ENCODE measurements around the gene ACAA1. TPM values are rescaled to one million over a fixed set of nuclear protein-coding genes. Genes with fewer than 3 reads are reported as not detected.

The ACAA1 gene
- total and polyA plus RNA-seq, 9 of the 15 experiments (the other 6 are each of a cell fraction or from before 2014, with no cell fraction given), result 4.0 to 88.9 (median 57.2) TPM

DNA sequence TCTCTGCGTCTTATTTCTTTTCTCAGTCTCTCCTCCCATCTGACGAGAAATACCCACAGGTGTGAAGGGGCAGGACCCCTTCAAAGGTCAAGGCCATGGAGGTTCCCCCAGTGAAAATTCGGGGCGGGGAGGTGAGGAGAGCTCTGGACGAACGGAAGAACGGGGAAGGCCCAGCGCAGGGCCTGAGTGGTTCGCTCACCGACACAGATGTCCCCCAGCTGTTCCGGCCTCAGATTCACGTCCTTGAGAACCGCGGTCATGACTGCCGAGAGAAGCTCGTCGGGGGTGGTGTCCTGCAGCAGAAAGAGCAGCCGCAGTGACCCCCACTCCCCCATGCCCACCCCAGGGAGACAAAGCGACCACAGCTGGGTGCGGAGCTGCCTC, 542 bp downstream of the ACAA1 start (continued):
- peak; percentile 64 for TF ChIP-seq RBBP5 (IDR thresholded peaks at IDR 0.05; ENCODE audit: borderline replicate concordance, insufficient read depth, low read length, poor library complexity, severe bottlenecking)
- TF ChIP-seq, protein P1, sequence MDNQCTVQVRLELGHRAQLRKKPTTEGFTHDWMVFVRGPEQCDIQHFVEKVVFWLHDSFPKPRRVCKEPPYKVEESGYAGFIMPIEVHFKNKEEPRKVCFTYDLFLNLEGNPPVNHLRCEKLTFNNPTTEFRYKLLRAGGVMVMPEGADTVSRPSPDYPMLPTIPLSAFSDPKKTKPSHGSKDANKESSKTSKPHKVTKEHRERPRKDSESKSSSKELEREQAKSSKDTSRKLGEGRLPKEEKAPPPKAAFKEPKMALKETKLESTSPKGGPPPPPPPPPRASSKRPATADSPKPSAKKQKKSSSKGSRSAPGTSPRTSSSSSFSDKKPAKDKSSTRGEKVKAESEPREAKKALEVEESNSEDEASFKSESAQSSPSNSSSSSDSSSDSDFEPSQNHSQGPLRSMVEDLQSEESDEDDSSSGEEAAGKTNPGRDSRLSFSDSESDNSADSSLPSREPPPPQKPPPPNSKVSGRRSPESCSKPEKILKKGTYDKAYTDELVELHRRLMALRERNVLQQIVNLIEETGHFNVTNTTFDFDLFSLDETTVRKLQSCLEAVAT (IDR thresholded peaks at IDR 0.05), result no peak
- TF ChIP-seq, protein P2, sequence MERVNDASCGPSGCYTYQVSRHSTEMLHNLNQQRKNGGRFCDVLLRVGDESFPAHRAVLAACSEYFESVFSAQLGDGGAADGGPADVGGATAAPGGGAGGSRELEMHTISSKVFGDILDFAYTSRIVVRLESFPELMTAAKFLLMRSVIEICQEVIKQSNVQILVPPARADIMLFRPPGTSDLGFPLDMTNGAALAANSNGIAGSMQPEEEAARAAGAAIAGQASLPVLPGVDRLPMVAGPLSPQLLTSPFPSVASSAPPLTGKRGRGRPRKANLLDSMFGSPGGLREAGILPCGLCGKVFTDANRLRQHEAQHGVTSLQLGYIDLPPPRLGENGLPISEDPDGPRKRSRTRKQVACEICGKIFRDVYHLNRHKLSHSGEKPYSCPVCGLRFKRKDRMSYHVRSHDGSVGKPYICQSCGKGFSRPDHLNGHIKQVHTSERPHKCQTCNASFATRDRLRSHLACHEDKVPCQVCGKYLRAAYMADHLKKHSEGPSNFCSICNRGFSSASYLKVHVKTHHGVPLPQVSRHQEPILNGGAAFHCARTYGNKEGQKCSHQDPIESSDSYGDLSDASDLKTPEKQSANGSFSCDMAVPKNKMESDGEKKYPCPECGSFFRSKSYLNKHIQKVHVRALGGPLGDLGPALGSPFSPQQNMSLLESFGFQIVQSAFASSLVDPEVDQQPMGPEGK (CRISPR knock-in tag; IDR thresholded peaks at IDR 0.05; ENCODE audit: borderline replicate concordance), result no peak
- TF ChIP-seq, protein P3, sequence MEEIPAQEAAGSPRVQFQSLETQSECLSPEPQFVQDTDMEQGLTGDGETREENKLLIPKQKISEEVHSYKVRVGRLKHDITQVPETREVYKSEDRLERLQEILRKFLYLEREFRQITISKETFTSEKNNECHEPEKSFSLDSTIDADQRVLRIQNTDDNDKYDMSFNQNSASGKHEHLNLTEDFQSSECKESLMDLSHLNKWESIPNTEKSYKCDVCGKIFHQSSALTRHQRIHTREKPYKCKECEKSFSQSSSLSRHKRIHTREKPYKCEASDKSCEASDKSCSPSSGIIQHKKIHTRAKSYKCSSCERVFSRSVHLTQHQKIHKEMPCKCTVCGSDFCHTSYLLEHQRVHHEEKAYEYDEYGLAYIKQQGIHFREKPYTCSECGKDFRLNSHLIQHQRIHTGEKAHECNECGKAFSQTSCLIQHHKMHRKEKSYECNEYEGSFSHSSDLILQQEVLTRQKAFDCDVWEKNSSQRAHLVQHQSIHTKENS (CRISPR knock-in tag; IDR thresholded peaks at IDR 0.05), result no peak
- TF ChIP-seq, protein P4, sequence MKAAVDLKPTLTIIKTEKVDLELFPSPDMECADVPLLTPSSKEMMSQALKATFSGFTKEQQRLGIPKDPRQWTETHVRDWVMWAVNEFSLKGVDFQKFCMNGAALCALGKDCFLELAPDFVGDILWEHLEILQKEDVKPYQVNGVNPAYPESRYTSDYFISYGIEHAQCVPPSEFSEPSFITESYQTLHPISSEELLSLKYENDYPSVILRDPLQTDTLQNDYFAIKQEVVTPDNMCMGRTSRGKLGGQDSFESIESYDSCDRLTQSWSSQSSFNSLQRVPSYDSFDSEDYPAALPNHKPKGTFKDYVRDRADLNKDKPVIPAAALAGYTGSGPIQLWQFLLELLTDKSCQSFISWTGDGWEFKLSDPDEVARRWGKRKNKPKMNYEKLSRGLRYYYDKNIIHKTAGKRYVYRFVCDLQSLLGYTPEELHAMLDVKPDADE (conservative IDR thresholded peaks at IDR 0.05; ENCODE audit: control insufficient read depth, low read depth, low read length), result no peak
- 0 out of 2 replicates have a peak, but pooled peaks have one; percentile 13 for TF ChIP-seq SMARCE1 (IDR thresholded peaks at IDR 0.05)
- no peak for TF ChIP-seq MYNN (IDR thresholded peaks at IDR 0.05)
- TF ChIP-seq MYNN (CRISPR knock-in tag; IDR thresholded peaks at IDR 0.05), result no peak
- no peak for TF ChIP-seq CXXC5 (CRISPR knock-in tag; IDR thresholded peaks at IDR 0.05)
- TF ChIP-seq, protein P5, sequence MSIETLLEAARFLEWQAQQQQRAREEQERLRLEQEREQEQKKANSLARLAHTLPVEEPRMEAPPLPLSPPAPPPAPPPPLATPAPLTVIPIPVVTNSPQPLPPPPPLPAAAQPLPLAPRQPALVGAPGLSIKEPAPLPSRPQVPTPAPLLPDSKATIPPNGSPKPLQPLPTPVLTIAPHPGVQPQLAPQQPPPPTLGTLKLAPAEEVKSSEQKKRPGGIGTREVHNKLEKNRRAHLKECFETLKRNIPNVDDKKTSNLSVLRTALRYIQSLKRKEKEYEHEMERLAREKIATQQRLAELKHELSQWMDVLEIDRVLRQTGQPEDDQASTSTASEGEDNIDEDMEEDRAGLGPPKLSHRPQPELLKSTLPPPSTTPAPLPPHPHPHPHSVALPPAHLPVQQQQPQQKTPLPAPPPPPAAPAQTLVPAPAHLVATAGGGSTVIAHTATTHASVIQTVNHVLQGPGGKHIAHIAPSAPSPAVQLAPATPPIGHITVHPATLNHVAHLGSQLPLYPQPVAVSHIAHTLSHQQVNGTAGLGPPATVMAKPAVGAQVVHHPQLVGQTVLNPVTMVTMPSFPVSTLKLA (conservative IDR thresholded peaks at IDR 0.05), result 0 out of 4 replicates have a peak, but pooled peaks of 1 of the 2 experiments have one; percentile 2
- TF ChIP-seq SIX5 (IDR thresholded peaks at IDR 0.05; ENCODE audit: borderline replicate concordance in 1 of 2, insufficient read depth in 1 of 2, low read depth in 1 of 2, low read length in 2 of 2), result no peak
- no peak for TF ChIP-seq ZNF778 (CRISPR knock-in tag; IDR thresholded peaks at IDR 0.05)
- TF ChIP-seq MYBL2 (IDR thresholded peaks at IDR 0.05; ENCODE audit: low read depth), result no peak
- TF ChIP-seq MYBL2 (CRISPR knock-in tag; IDR thresholded peaks at IDR 0.05; ENCODE audit: borderline replicate concordance), result no peak
- TF ChIP-seq, protein P6, sequence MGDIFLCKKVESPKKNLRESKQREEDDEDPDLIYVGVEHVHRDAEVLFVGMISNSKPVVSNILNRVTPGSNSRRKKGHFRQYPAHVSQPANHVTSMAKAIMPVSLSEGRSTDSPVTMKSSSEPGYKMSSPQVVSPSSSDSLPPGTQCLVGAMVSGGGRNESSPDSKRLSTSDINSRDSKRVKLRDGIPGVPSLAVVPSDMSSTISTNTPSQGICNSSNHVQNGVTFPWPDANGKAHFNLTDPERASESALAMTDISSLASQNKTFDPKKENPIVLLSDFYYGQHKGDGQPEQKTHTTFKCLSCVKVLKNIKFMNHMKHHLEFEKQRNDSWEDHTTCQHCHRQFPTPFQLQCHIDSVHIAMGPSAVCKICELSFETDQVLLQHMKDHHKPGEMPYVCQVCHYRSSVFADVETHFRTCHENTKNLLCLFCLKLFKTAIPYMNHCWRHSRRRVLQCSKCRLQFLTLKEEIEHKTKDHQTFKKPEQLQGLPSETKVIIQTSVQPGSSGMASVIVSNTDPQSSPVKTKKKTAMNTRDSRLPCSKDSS (IDR thresholded peaks at IDR 0.05; ENCODE audit: low read depth, partially characterized antibody), result no peak
- TF ChIP-seq MIER1 (IDR thresholded peaks at IDR 0.05; ENCODE audit: low read depth), result no peak
- no peak for TF ChIP-seq NBN (IDR thresholded peaks at IDR 0.05; ENCODE audit: low read depth)
- no peak for TF ChIP-seq SMARCA5 (IDR thresholded peaks at IDR 0.05)
- no peak for TF ChIP-seq BRCA1 (IDR thresholded peaks at IDR 0.05)
- no peak for TF ChIP-seq BRCA1 (CRISPR knock-in tag; IDR thresholded peaks at IDR 0.05)

All from K562 (cell line).